K562 (cell line): ENCODE measurements around the gene HPX. TPM values are rescaled to one million over a fixed set of nuclear protein-coding genes. Genes with fewer than 3 reads are reported as not detected.

Source experiments
- E2F3 ChIP-seq: fragments of 250-450 bp; sonication (Bioruptor Pico); IDR thresholded peaks from 2 replicates; pipeline ENCODE4 v1.4.0; 2020; ENCODE audit warnings: mild to moderate bottlenecking
- EP300 ChIP-seq: IDR thresholded peaks from 2 replicates; pipeline ENCODE4 v1.6.1; 2012; ENCODE audit warnings: low read length, improper control_type of control experiment
- HOMEZ ChIP-seq: fragments of 250-450 bp; sonication (Bioruptor Pico); IDR thresholded peaks from 2 replicates; pipeline ENCODE4 v1.4.0; 2020; ENCODE audit warnings: mild to moderate bottlenecking, moderate library complexity
- polyA plus RNA-seq, 8 experiments: library from polyadenylated mRNA; depleted of rRNA in 4 of 8; stranded (reverse) in 5 of 8; unstranded in 3 of 8; fragments of >200 nt; fragmentation: Nextera tagmentation in 2 of 8; fragmentation: Illumina TruSeq in 1 of 8; extraction: Ambion mirVana in 2 of 8; extraction: Trizol in 1 of 8; gene quantifications; 2 replicates each; pipeline versions ENCODE4 v1.2.1 to v1.2.3, GENCODE V29; 2011 to 2014; ENCODE audit warnings: inconsistent platforms in 1 of 8, missing spikeins in 1 of 8
- total RNA-seq, 7 experiments: library from RNA; depleted of rRNA in 6 of 7; stranded (reverse); fragments of >200 nt in 6 of 7; fragmentation: Illumina TruSeq in 2 of 7; extraction: Trizol in 2 of 7; gene quantifications; 2 replicates each; pipeline versions ENCODE4 v1.2.1 to v1.2.3, GENCODE V29; 2011 to 2021; ENCODE audit warnings: low replicate concordance in 1 of 7
- TF ChIP-seq, protein P1 (sequence below), 2 experiments: fragments of 450-650 bp in 1 of 2; sonication (generic) in 1 of 2; formaldehyde crosslinking in 1 of 2; IDR thresholded peaks; 2 replicates each; pipeline versions ENCODE4 v1.7.1 to v1.9.0; 2016 to 2022; ENCODE audit warnings: inconsistent platforms in 1 of 2, mild to moderate bottlenecking in 1 of 2, missing genetic modification reagents in 1 of 2
- TF ChIP-seq, protein P2 (sequence below): sonication (generic); formaldehyde crosslinking; IDR thresholded peaks from 2 replicates; pipeline ENCODE4 v1.8.0; 2022; ENCODE audit warnings: mild to moderate bottlenecking, missing genetic modification reagents
- TF ChIP-seq, protein P3 (sequence below): fragments of 250-450 bp; sonication (Bioruptor Pico); IDR thresholded peaks from 2 replicates; pipeline ENCODE4 v1.4.0; 2020; ENCODE audit warnings: mild to moderate bottlenecking, moderate library complexity, borderline replicate concordance
- TF ChIP-seq, protein P4 (sequence below): fragments of 450-650 bp; IDR thresholded peaks from 2 replicates; pipeline ENCODE4 v1.6.1; 2016

Gene HPX
- total and polyA plus RNA-seq, 9 of the 15 experiments (the other 6 are each of a cell fraction or from before 2014, with no cell fraction given): 0.12 to 1.2 (median 0.49) TPM; not detected in 1

- TF ChIP-seq, protein P1, sequence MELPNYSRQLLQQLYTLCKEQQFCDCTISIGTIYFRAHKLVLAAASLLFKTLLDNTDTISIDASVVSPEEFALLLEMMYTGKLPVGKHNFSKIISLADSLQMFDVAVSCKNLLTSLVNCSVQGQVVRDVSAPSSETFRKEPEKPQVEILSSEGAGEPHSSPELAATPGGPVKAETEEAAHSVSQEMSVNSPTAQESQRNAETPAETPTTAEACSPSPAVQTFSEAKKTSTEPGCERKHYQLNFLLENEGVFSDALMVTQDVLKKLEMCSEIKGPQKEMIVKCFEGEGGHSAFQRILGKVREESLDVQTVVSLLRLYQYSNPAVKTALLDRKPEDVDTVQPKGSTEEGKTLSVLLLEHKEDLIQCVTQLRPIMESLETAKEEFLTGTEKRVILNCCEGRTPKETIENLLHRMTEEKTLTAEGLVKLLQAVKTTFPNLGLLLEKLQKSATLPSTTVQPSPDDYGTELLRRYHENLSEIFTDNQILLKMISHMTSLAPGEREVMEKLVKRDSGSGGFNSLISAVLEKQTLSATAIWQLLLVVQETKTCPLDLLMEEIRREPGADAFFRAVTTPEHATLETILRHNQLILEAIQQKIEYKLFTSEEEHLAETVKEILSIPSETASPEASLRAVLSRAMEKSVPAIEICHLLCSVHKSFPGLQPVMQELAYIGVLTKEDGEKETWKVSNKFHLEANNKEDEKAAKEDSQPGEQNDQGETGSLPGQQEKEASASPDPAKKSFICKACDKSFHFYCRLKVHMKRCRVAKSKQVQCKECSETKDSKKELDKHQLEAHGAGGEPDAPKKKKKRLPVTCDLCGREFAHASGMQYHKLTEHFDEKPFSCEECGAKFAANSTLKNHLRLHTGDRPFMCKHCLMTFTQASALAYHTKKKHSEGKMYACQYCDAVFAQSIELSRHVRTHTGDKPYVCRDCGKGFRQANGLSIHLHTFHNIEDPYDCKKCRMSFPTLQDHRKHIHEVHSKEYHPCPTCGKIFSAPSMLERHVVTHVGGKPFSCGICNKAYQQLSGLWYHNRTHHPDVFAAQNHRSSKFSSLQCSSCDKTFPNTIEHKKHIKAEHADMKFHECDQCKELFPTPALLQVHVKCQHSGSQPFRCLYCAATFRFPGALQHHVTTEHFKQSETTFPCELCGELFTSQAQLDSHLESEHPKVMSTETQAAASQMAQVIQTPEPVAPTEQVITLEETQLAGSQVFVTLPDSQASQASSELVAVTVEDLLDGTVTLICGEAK (IDR thresholded peaks at IDR 0.05): no peak
- TF ChIP-seq, protein P1 (CRISPR knock-in tag; IDR thresholded peaks at IDR 0.05): 0 out of 2 replicates have a peak, but pooled peaks have one; percentile 32
- no peak for TF ChIP-seq EP300
- TF ChIP-seq, protein P2, sequence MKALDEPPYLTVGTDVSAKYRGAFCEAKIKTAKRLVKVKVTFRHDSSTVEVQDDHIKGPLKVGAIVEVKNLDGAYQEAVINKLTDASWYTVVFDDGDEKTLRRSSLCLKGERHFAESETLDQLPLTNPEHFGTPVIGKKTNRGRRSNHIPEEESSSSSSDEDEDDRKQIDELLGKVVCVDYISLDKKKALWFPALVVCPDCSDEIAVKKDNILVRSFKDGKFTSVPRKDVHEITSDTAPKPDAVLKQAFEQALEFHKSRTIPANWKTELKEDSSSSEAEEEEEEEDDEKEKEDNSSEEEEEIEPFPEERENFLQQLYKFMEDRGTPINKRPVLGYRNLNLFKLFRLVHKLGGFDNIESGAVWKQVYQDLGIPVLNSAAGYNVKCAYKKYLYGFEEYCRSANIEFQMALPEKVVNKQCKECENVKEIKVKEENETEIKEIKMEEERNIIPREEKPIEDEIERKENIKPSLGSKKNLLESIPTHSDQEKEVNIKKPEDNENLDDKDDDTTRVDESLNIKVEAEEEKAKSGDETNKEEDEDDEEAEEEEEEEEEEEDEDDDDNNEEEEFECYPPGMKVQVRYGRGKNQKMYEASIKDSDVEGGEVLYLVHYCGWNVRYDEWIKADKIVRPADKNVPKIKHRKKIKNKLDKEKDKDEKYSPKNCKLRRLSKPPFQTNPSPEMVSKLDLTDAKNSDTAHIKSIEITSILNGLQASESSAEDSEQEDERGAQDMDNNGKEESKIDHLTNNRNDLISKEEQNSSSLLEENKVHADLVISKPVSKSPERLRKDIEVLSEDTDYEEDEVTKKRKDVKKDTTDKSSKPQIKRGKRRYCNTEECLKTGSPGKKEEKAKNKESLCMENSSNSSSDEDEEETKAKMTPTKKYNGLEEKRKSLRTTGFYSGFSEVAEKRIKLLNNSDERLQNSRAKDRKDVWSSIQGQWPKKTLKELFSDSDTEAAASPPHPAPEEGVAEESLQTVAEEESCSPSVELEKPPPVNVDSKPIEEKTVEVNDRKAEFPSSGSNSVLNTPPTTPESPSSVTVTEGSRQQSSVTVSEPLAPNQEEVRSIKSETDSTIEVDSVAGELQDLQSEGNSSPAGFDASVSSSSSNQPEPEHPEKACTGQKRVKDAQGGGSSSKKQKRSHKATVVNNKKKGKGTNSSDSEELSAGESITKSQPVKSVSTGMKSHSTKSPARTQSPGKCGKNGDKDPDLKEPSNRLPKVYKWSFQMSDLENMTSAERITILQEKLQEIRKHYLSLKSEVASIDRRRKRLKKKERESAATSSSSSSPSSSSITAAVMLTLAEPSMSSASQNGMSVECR: 0 out of 2 replicates have a peak, but pooled peaks have one; percentile 39
- no peak for TF ChIP-seq HOMEZ (CRISPR knock-in tag)
- TF ChIP-seq E2F3 (CRISPR knock-in tag): no peak
- TF ChIP-seq, protein P3, sequence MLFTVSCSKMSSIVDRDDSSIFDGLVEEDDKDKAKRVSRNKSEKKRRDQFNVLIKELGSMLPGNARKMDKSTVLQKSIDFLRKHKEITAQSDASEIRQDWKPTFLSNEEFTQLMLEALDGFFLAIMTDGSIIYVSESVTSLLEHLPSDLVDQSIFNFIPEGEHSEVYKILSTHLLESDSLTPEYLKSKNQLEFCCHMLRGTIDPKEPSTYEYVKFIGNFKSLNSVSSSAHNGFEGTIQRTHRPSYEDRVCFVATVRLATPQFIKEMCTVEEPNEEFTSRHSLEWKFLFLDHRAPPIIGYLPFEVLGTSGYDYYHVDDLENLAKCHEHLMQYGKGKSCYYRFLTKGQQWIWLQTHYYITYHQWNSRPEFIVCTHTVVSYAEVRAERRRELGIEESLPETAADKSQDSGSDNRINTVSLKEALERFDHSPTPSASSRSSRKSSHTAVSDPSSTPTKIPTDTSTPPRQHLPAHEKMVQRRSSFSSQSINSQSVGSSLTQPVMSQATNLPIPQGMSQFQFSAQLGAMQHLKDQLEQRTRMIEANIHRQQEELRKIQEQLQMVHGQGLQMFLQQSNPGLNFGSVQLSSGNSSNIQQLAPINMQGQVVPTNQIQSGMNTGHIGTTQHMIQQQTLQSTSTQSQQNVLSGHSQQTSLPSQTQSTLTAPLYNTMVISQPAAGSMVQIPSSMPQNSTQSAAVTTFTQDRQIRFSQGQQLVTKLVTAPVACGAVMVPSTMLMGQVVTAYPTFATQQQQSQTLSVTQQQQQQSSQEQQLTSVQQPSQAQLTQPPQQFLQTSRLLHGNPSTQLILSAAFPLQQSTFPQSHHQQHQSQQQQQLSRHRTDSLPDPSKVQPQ (CRISPR knock-in tag): no peak
- TF ChIP-seq, protein P4, sequence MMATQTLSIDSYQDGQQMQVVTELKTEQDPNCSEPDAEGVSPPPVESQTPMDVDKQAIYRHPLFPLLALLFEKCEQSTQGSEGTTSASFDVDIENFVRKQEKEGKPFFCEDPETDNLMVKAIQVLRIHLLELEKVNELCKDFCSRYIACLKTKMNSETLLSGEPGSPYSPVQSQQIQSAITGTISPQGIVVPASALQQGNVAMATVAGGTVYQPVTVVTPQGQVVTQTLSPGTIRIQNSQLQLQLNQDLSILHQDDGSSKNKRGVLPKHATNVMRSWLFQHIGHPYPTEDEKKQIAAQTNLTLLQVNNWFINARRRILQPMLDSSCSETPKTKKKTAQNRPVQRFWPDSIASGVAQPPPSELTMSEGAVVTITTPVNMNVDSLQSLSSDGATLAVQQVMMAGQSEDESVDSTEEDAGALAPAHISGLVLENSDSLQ: no peak
Measured at GRCh38 chr11:6481924-6482275, 41.1 kb upstream of the HPX start (continued).
